NCI-H446 treated with DMSO at 0.1 percent for 48 hours (cell line): ENCODE data around the gene C3orf20.

Experiments
- DNase-seq: peaks from one replicate; lab custom pipeline; 2025; lab: John Stamatoyannopoulos, UW

C3orf20 gene

GRCh38 chr3:14758959-14759358 is 84.0 kb downstream of the C3orf20 start:
- DNase-seq = no peak

- DNase-seq = no peak
These were observed 85.2 kb downstream of the C3orf20 start for GRCh38 chr3:14760185-14760584.

GRCh38 chr3:14761121-14761672 is 86.3 kb downstream of the C3orf20 start:
- no peak for DNase-seq

GRCh38 chr3:14761866-14762265 is 86.9 kb downstream of the C3orf20 start:
- DNase-seq = no peak

- DNase-seq = no peak
These were observed 87.8 kb downstream of the C3orf20 start for GRCh38 chr3:14762701-14763100.

- DNase-seq = no peak
These were observed 89.6 kb downstream of the C3orf20 start for GRCh38 chr3:14764331-14765059.

- DNase-seq = no peak
These were observed 90.1 kb downstream of the C3orf20 start for GRCh38 chr3:14765060-14765400.

GRCh38 chr3:14765576-14766427 is 90.9 kb downstream of the C3orf20 start:
- DNase-seq = no peak

- DNase-seq = no peak
These were observed 91.7 kb downstream of the C3orf20 start for GRCh38 chr3:14766428-14767244.

- no peak for DNase-seq
These were observed 92.5 kb downstream of the C3orf20 start for GRCh38 chr3:14767245-14768051.

- DNase-seq = no peak
These were observed 93.3 kb downstream of the C3orf20 start for GRCh38 chr3:14768182-14768790.

GRCh38 chr3:14768881-14769280 is 93.9 kb downstream of the C3orf20 start:
- no peak for DNase-seq

GRCh38 chr3:14769544-14770325 is 94.8 kb downstream of the C3orf20 start:
- DNase-seq = no peak

GRCh38 chr3:14770591-14770990 is 95.7 kb downstream of the C3orf20 start:
- no peak for DNase-seq

- DNase-seq = no peak
These were observed 96.9 kb downstream of the C3orf20 start for GRCh38 chr3:14771593-14772497.

GRCh38 chr3:14772533-14773138 is 97.7 kb downstream of the C3orf20 start:
- DNase-seq = no peak

GRCh38 chr3:14773281-14773680 is 98.3 kb downstream of the C3orf20 start:
- no peak for DNase-seq

GRCh38 chr3:14773691-14774128 is 98.8 kb downstream of the C3orf20 start:
- no peak for DNase-seq

GRCh38 chr3:14774431-14774830 is 99.5 kb downstream of the C3orf20 start:
- no peak for DNase-seq
